OCI-LY7 (cell line): ENCODE measurements around the gene CACNB1. TPM values are rescaled to one million over a fixed set of nuclear protein-coding genes. Genes with fewer than 3 reads are reported as not detected.

Experiments
- BruUV-seq: library from RNA; stranded (reverse); fragments of 400-500 nt; replicated peaks from 2 replicates; lab custom pipeline; 2021; lab: Mats Ljungman, UMichigan
- CTCF ChIA-PET: fragments of 300-600 bp; sonication (Branson Sonifier 250); formaldehyde crosslinking; loops from one replicate; lab custom pipeline; 2022; ENCODE audit warnings: antibody characterized with exemption; ENCODE audit not compliant: unreplicated experiment; lab: Charles Lee
- POLR2A ChIA-PET: fragments of 300-600 bp; sonication (Branson Sonifier 250); formaldehyde crosslinking; loops from one replicate; lab custom pipeline; 2022; ENCODE audit warnings: antibody characterized with exemption; lab: Charles Lee
- DNase-seq: peaks from one replicate; pipeline ENCODE4 v3.0.0-alpha.2; 2015; ENCODE audit warnings: low spot score
- H2AFZ ChIP-seq: fragments of 200-600 bp; sonication (generic), shearing (Covaris generic); 2 replicates; pipeline ENCODE4 v1.6.1; 2014; ENCODE audit warnings: mild to moderate bottlenecking, antibody characterized with exemption, low read length, moderate library complexity
- H3K27ac ChIP-seq: fragments of 200-600 bp; sonication (generic); 2 replicates; pipeline ENCODE4 v1.5.1; 2014; ENCODE audit warnings: mixed run types, low read depth, mild to moderate bottlenecking, moderate library complexity, low read length, inconsistent platforms; ENCODE audit not compliant: poor library complexity, severe bottlenecking
- H3K36me3 ChIP-seq: fragments of 200-600 bp; sonication (generic); 2 replicates; pipeline ENCODE4 v1.6.1; 2014; ENCODE audit warnings: mild to moderate bottlenecking, antibody characterized with exemption, low read length, moderate library complexity, mixed read lengths; ENCODE audit not compliant: insufficient read depth
- H3K4me1 ChIP-seq: fragments of 200-600 bp; sonication (generic); 2 replicates; pipeline ENCODE4 v1.5.1; 2014; ENCODE audit warnings: mild to moderate bottlenecking, low read length; ENCODE audit not compliant: insufficient read depth, poor library complexity, severe bottlenecking
- H3K4me2 ChIP-seq: fragments of 200-600 bp; sonication (generic); 2 replicates; pipeline ENCODE4 v1.6.1; 2014; ENCODE audit warnings: mild to moderate bottlenecking, low read length
- H3K4me3 ChIP-seq: fragments of 200-600 bp; sonication (generic); 2 replicates; pipeline ENCODE4 v1.5.1; 2014; ENCODE audit warnings: mild to moderate bottlenecking, low read depth, low read length; ENCODE audit not compliant: poor library complexity, severe bottlenecking
- H3K79me2 ChIP-seq: fragments of 200-600 bp; sonication (generic); 2 replicates; pipeline ENCODE4 v1.6.1; 2016; ENCODE audit warnings: low read depth, mild to moderate bottlenecking, low read length, moderate library complexity, mixed read lengths; ENCODE audit not compliant: insufficient read depth
- H3K9me2 ChIP-seq: fragments of 200-600 bp; sonication (generic); 2 replicates; pipeline ENCODE4 v1.6.1; 2016; ENCODE audit warnings: mild to moderate bottlenecking, low read length, mixed read lengths; ENCODE audit not compliant: insufficient read depth
- H3K9me3 ChIP-seq: fragments of 200-600 bp; sonication (generic); 2 replicates; pipeline ENCODE4 v1.6.1; 2014; ENCODE audit warnings: mild to moderate bottlenecking, mixed run types, low read length, mixed read lengths
- H4K20me1 ChIP-seq: fragments of 200-600 bp; sonication (generic); 2 replicates; pipeline ENCODE4 v1.6.1; 2014; ENCODE audit warnings: mild to moderate bottlenecking, antibody characterized with exemption, low read length, moderate library complexity, mixed read lengths; ENCODE audit not compliant: insufficient read depth
- EZH2phosphoT487 ChIP-seq: fragments of 200-600 bp; sonication (generic); IDR thresholded peaks from 2 replicates; pipeline ENCODE4 v1.6.1; 2018; ENCODE audit warnings: low read depth, borderline replicate concordance, mild to moderate bottlenecking, mixed run types, antibody characterized with exemption, low read length, moderate library complexity, mixed read lengths
- intact Hi-C: fragments of 100-400 bp; cut with micrococcal nuclease; formaldehyde crosslinking; loops from one replicate; pipeline ENCODE4 v1.10.0; 2022; ENCODE audit not compliant: unreplicated experiment
- total RNA-seq, 2 experiments: library from RNA; depleted of rRNA in 1 of 2; stranded (reverse); fragments of >200 nt in 1 of 2; shearing (Covaris generic) in 1 of 2; gene quantifications; 2 replicates each; pipeline ENCODE4 v1.2.3, GENCODE V29; 2014 to 2022
- TF ChIP-seq, protein P1 (sequence below): fragments of 200-600 bp; sonication (generic); conservative IDR thresholded peaks from 2 replicates; pipeline ENCODE4 v1.5.1; 2014; ENCODE audit warnings: mild to moderate bottlenecking, antibody characterized with exemption, low read length, moderate library complexity, mixed read lengths

Gene CACNB1
- total RNA-seq, 2 experiments from 2014 or later: 23.7 to 30.9 TPM

DNA sequence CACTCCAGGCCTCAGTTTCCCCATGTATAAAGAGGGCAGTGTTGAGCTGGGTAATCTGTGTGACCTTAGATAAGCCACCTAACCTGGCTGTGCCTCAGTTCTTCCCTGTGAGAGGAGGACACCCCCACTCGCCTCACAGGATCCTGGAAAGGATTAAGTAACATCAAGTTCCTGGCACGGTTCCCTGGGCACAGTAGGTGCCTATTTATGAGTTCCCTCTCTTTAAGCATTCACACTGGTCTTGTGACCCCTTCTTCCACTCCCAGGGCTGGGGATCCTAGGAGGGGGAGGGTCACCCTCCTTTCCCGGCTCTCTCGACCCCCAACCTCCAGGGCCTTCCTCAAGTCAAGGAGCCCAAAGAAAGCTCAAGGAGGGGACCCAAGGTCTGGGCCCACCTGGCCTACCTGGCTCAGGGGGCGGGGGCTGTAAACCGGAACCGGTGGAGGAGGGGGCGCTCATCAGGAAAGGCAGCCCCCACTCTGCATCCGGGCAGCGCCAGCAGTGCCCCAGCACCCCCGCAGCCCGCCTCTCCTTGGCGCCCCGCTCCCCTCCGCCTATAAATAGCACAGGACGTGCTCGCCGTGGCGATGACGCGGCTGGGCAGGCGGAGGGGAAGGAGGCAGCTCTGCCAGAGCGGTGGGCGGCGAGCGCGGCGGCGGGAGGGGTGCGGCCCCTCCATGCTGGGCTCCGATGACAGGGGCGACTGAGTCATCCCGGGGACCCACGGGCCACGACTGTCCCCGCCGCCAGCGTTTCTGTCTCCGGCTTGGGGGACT, 12.0 kb upstream of the CACNB1 start:
- Histone ChIP-seq H3K27ac (peak overlapping the region; percentile 93), H3K4me3 (peak overlapping the region; percentile 51), H3K79me2 (no peaks in the 10 kb centered on the region), H3K4me2 (peak overlapping the region; percentile 82), H4K20me1 (no peaks in the 10 kb centered on the region), H3K9me2 (no peaks in the 10 kb centered on the region), H3K4me1 (peaks cover 50% of the 10 kb centered on the region), H2AFZ (peak overlapping the region; percentile 60; the same call in 1 of the 2 replicates), H3K36me3 (peaks cover 12% of the 10 kb centered on the region), H3K9me3 (no peaks in the 10 kb centered on the region)
- CTCF ChIA-PET: interaction anchor here (0.5 to 5.3 kb wide), 4 partner anchors 22 to 33 kb away, joined by 4 to 45 read pairs (median 28); no protein-coding TSS in a partner anchor
- POLR2A ChIA-PET: interaction anchor here (0.5 to 4.2 kb wide), 8 partner anchors 8 to 68 kb away, joined by 3 to 23 read pairs (median 7); partner anchors contain the start of gene RPL19
- TF ChIP-seq, protein P1, sequence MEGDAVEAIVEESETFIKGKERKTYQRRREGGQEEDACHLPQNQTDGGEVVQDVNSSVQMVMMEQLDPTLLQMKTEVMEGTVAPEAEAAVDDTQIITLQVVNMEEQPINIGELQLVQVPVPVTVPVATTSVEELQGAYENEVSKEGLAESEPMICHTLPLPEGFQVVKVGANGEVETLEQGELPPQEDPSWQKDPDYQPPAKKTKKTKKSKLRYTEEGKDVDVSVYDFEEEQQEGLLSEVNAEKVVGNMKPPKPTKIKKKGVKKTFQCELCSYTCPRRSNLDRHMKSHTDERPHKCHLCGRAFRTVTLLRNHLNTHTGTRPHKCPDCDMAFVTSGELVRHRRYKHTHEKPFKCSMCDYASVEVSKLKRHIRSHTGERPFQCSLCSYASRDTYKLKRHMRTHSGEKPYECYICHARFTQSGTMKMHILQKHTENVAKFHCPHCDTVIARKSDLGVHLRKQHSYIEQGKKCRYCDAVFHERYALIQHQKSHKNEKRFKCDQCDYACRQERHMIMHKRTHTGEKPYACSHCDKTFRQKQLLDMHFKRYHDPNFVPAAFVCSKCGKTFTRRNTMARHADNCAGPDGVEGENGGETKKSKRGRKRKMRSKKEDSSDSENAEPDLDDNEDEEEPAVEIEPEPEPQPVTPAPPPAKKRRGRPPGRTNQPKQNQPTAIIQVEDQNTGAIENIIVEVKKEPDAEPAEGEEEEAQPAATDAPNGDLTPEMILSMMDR: 0 out of 2 replicates have a peak, but pooled peaks have one; percentile 22
- TF ChIP-seq EZH2phosphoT487: no peak
- BruUV-seq: no TSS peak
- DNase-seq: peak; percentile 70
- intact Hi-C loops: loop anchor here (5.0 kb wide), 1 partner anchor 338 kb away; no protein-coding TSS in a partner anchor

DNA sequence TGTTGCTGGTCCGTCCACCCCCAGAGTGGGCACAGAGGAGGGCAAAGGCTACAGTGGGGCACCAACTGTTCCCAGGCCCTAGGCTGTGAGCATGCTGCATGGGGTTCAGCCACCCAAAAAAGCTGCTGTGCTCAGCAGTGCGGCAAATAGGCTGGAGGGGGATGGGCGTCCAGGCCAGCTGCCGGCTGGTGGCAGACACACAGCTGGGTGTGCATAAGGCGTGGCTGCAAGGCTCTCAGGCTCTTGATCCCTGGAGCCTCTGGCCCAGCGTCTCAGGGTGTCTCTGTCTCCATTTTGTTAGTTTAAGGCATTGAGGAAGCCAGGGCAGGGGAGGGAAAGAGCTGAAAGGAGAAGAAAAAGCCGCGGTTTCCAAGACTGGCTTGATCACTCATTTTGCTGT, 11.4 kb upstream of the CACNB1 start:
- Histone ChIP-seq H3K4me1 (peaks cover 56% of the 10 kb centered on the region), H2AFZ (peak overlapping the region; percentile 60; the same call in 1 of the 2 replicates), H3K79me2 (no peaks in the 10 kb centered on the region), H3K9me2 (no peaks in the 10 kb centered on the region), H4K20me1 (0 out of 2 replicates have a peak, but pooled peaks cover under 1% of the 10 kb centered on the region), H3K36me3 (peaks cover 18% of the 10 kb centered on the region), H3K4me2 (peak overlapping the region; percentile 82), H3K9me3 (no peaks in the 10 kb centered on the region), H3K27ac (peak overlapping the region; percentile 93), H3K4me3 (peak overlapping the region; percentile 51)
- BruUV-seq: no TSS peak
- no peak for TF ChIP-seq EZH2phosphoT487
- TF ChIP-seq, protein P1: no peak; the same call in 1 of the 2 replicates
- intact Hi-C loops: loop anchor here (5.0 kb wide), 1 partner anchor 338 kb away; no protein-coding TSS in a partner anchor
- ChIA-PET CTCF (interaction anchor here (0.5 to 5.3 kb wide), 5 partner anchors 23 to 44 kb away, joined by 3 to 45 read pairs (median 23); no protein-coding TSS in a partner anchor), POLR2A (interaction anchor here (0.5 to 4.2 kb wide), 8 partner anchors 9 to 68 kb away, joined by 3 to 23 read pairs (median 7); partner anchors contain the start of gene RPL19)
- peak; percentile 98 for DNase-seq
